A549 treated with CORT108297 at 1 μM for 4 hours (cell line): ENCODE data around the gene SLC22A8. TPM values are rescaled to one million over a fixed set of nuclear protein-coding genes. Genes with fewer than 3 reads are reported as not detected.

Experiments
- total RNA-seq: library from RNA; stranded (reverse); fragments of 200-300 nt; extraction: Qiagen RNA extraction; gene quantifications from 5 replicates; pipeline ENCODE4 v1.2.3, GENCODE V29; 2022

The SLC22A8 gene, protein sequence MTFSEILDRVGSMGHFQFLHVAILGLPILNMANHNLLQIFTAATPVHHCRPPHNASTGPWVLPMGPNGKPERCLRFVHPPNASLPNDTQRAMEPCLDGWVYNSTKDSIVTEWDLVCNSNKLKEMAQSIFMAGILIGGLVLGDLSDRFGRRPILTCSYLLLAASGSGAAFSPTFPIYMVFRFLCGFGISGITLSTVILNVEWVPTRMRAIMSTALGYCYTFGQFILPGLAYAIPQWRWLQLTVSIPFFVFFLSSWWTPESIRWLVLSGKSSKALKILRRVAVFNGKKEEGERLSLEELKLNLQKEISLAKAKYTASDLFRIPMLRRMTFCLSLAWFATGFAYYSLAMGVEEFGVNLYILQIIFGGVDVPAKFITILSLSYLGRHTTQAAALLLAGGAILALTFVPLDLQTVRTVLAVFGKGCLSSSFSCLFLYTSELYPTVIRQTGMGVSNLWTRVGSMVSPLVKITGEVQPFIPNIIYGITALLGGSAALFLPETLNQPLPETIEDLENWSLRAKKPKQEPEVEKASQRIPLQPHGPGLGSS
- total RNA-seq, result not detected in 5 replicates

DNA sequence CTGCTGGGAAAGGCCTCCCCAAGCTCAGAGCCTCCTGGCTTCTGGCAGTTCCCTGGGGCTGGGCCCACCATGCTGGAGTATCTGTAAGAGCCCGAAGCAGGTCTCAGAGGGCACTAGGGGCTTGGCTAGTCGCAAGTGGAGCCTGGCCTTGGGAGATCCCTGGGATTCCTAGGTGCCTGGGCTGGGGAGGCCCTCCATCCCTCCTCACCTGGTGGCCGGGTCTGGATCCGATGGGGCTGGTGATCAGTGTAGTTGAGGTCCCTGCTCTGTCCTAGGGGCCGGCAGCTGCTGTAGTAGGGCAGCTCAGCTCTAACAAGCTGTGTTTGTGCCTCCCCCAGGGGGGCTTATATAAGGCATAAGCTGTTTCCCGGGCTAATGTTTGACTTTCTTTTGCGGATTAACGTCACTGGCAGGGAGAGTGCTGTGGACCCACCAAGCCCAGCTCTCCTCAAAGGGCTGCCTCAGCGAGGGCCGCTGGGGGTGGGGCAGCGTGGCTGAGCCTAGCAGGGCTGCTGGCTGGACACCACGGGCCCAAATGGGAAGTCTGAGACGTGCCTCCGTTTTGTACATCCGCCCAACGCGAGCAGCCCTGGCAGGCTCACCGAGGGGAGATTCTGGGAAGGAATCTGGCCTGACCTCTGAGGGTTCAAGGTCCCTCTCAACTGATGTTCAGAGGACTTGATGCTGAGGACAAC, at the start of gene SLC22A8:
Gene SLC22A8 (minus strand): TSS at position 321 of the 695 bp plus-strand sequence. CDS start 883 bp downstream, outside the sequence.

DNA sequence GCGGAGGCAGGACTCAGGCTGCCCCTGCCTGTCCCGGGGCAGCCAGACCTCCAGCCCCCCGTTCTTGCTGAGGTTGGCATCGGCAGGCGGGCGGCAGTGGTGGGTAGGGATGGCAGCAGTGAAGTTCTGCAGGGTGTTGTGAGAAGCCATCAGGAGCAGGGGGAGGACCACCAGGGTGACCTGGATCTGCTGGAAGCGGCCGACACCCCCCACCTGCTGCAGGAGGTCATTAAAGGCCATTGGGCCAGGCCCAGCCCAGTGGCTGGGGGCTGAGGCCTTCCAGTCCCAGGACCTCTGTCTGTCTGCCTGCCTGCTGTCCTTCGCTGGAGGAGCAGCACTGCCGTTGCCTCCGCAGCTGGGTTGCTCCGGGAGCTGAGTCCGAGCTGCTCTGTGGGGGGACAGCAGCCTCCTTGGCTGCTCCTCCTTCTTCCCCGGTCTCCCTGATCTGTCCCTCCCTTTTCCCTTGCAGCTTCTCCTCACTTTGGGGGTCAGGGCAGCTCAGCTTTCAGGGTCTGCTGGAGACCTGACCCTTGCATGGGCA, 31.1 kb downstream of the SLC22A8 start, which contains the start of gene SLC22A6:
Gene SLC22A6 (minus strand): TSS at position 517 of the 541 bp plus-strand sequence. CDS start 277 bp downstream, at position 240.

Other genes with a start within 250 kb of the SLC22A8 start
- gene TAF6L, start 244.4 kb downstream of the SLC22A8 start, total RNA-seq, result 11.0 to 17.5 TPM (median 16.0 TPM) in 5 replicates
- 67.4 to 99.6 TPM (median 90.7 TPM) in 5 replicates for gene TMEM179B, start 228.4 kb downstream of the SLC22A8 start, total RNA-seq
- gene TMEM223, start 223.8 kb downstream of the SLC22A8 start, total RNA-seq, result 18.0 to 32.7 TPM (median 32.4 TPM) in 5 replicates
- 45.8 to 57.7 TPM (median 52.5 TPM) in 5 replicates for gene NXF1, start 210.4 kb downstream of the SLC22A8 start, total RNA-seq
- 19.9 to 27.8 TPM (median 25.5 TPM) in 5 replicates for gene STX5, start 183.8 kb downstream of the SLC22A8 start, total RNA-seq
- not detected in 5 replicates for gene TEX54, start 183.0 kb downstream of the SLC22A8 start, total RNA-seq
- 78.6 to 86.1 TPM (median 84.6 TPM) in 5 replicates for gene WDR74, start 176.3 kb downstream of the SLC22A8 start, total RNA-seq
- gene SLC3A2, start 134.9 kb downstream of the SLC22A8 start, total RNA-seq, result 904 to 1,141 TPM (median 1,030 TPM) in 5 replicates
- 0.02 to 0.16 TPM (median 0.03 TPM) in 4 of 5 replicates, not detected in the other for gene CHRM1, start 94.5 kb downstream of the SLC22A8 start, total RNA-seq
- gene SLC22A6, start 30.9 kb downstream of the SLC22A8 start, total RNA-seq, result not detected in 5 replicates
- gene SLC22A24, start 128.4 kb upstream of the SLC22A8 start, total RNA-seq, result not detected in 5 replicates
- gene SLC22A25, start 227.8 kb upstream of the SLC22A8 start, total RNA-seq, result not detected in 5 replicates